ENCODE results near the gene CHST12. TPM values are rescaled to one million over a fixed set of nuclear protein-coding genes. Genes with fewer than 3 reads are reported as not detected.

CHST12 gene
- total RNA-seq, 1 donor from 2014 or later, result 27.3 TPM

DNA sequence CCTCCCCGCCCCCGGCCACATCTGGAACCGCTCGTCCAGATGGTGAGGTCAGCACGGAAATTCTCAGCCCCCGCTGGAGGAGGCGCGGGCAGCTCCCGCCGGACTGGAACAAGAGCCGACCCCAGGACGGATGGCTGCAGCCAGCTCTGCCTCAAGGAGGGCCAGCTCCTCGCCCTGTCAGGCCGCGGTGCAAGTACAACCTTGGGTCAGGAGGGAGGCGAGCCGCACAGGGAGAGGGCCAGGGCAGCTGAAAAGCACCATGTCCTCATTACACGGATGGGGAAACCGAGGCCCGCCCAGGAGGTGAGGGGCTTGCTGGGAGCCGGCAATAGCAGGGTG is 76.6 kb downstream of the CHST12 start:
- no peak overlapping the region for H3K4me3 Mint-ChIP-seq (ENCODE audit: unreplicated experiment)
- peaks cover 7% of the 10 kb centered on the region for H3K9me3 Mint-ChIP-seq (ENCODE audit: unreplicated experiment)
- no peak for TF ChIP-seq CTCF (IDR thresholded peaks at IDR 0.05; ENCODE audit: partially characterized antibody, unreplicated experiment)
- no peaks in the 10 kb centered on the region for H3K36me3 Mint-ChIP-seq (ENCODE audit: unreplicated experiment)
- H3K27ac Mint-ChIP-seq (ENCODE audit: unreplicated experiment), result no peak overlapping the region
- peaks cover 4% of the 10 kb centered on the region for H3K4me1 Mint-ChIP-seq (ENCODE audit: low read depth, unreplicated experiment)
- peaks cover 11% of the 10 kb centered on the region for H3K27me3 Mint-ChIP-seq (ENCODE audit: unreplicated experiment)
- DNase-seq, result no peak

DNA sequence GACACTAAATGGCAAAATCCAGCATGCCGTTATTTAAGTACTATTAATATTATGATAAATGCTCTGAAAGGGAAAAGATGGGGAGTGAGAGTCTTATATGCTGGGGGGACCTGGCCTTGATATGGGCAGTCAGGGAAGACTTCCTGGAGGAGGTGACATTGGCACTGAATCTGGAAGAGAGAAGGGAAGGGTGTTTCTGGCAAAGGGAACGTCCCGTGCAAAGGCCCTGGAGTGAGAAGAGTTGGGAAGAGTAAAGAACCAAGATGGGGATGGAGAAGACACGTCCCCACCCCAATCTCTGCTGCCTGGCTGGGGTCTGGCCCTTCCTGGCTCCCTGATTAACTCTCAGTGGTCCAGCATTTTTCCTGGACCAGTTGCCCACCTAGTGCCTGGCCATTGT is 77.8 kb downstream of the CHST12 start:
- no peak for DNase-seq
- H3K36me3 Mint-ChIP-seq (ENCODE audit: unreplicated experiment), result no peaks in the 10 kb centered on the region
- peaks cover 4% of the 10 kb centered on the region for H3K4me1 Mint-ChIP-seq (ENCODE audit: low read depth, unreplicated experiment)
- no peak overlapping the region for H3K27ac Mint-ChIP-seq (ENCODE audit: unreplicated experiment)
- no peak for TF ChIP-seq CTCF (IDR thresholded peaks at IDR 0.05; ENCODE audit: partially characterized antibody, unreplicated experiment)
- H3K9me3 Mint-ChIP-seq (ENCODE audit: unreplicated experiment), result peaks cover 7% of the 10 kb centered on the region
- peaks cover 12% of the 10 kb centered on the region for H3K27me3 Mint-ChIP-seq (ENCODE audit: unreplicated experiment)
- H3K4me3 Mint-ChIP-seq (ENCODE audit: unreplicated experiment), result no peak overlapping the region

DNA sequence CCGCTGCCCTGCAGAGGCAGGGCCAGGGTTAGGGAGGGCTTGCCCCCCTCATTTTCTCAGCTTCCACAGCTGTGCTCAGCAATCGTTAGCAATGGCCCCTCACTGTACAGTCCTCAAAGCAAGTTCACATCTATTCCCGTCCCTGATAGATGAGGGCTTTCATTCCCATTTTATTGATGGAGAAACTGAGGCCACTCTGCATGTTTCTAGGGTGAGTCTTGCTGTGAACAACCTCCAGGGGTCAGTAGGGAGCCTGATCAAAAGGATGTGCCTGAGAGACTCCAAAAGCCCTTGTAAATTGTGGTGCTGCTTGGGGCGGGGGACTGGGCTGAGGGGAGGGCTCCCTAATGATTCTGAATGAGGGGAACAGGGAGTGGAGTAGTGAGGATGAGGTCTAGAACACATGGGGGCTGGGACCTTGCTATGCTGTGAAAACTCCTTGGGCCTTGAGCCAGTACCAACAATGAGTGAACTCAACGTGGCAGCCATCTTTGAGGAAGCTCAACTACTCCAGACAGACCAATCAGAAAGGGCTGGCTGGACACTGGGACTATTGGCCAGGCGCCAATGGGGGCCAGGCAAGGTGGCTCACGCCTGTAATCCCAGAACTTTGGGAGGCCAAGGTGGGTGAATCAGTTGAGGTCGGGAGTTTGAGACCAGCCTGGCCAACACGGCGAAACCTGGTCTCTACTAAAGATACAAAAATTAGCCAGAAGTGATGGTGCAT is 79.5 kb downstream of the CHST12 start:
- no peak overlapping the region for H3K4me3 Mint-ChIP-seq (ENCODE audit: unreplicated experiment)
- peaks cover 13% of the 10 kb centered on the region for H3K27me3 Mint-ChIP-seq (ENCODE audit: unreplicated experiment)
- peaks cover 7% of the 10 kb centered on the region for H3K9me3 Mint-ChIP-seq (ENCODE audit: unreplicated experiment)
- H3K27ac Mint-ChIP-seq (ENCODE audit: unreplicated experiment), result peak overlapping the region; percentile 70
- no peak for DNase-seq
- no peak for TF ChIP-seq CTCF (IDR thresholded peaks at IDR 0.05; ENCODE audit: partially characterized antibody, unreplicated experiment)
- peaks cover 2% of the 10 kb centered on the region for H3K4me1 Mint-ChIP-seq (ENCODE audit: low read depth, unreplicated experiment)
- no peaks in the 10 kb centered on the region for H3K36me3 Mint-ChIP-seq (ENCODE audit: unreplicated experiment)

GRCh38 chr7:2483494-2483893 is 80.1 kb downstream of the CHST12 start:
- Mint-ChIP-seq H3K27ac (ENCODE audit: unreplicated experiment) (peak overlapping the region; percentile 70), H3K9me3 (ENCODE audit: unreplicated experiment) (peaks cover 7% of the 10 kb centered on the region), H3K27me3 (ENCODE audit: unreplicated experiment) (peaks cover 13% of the 10 kb centered on the region), H3K36me3 (ENCODE audit: unreplicated experiment) (no peaks in the 10 kb centered on the region), H3K4me3 (ENCODE audit: unreplicated experiment) (no peak overlapping the region), H3K4me1 (ENCODE audit: low read depth, unreplicated experiment) (peaks cover 5% of the 10 kb centered on the region)
- no peak for DNase-seq
- no peak for TF ChIP-seq CTCF (IDR thresholded peaks at IDR 0.05; ENCODE audit: partially characterized antibody, unreplicated experiment)

DNA sequence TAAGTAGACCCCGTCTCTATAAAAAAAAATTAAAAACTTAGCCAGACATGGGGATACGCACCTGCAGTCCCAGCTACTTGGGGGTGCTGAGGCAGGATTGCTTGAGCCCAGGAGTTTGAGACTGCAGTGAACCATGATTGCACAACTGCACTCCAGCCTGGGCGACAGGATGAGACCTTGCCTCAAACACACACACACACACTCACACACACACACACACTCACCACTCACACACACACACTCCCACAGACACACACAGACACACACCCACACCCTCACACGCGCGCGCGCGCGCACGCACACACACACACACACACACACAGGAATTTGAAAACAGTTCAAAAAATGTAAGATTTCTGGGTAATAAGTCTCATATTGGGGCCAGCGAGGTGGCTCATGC is 81.5 kb downstream of the CHST12 start:
- no peaks in the 10 kb centered on the region for H3K36me3 Mint-ChIP-seq (ENCODE audit: unreplicated experiment)
- H3K27me3 Mint-ChIP-seq (ENCODE audit: unreplicated experiment), result peaks cover 13% of the 10 kb centered on the region
- H3K4me1 Mint-ChIP-seq (ENCODE audit: low read depth, unreplicated experiment), result peaks cover 6% of the 10 kb centered on the region
- DNase-seq, result no peak
- no peak overlapping the region for H3K4me3 Mint-ChIP-seq (ENCODE audit: unreplicated experiment)
- peak overlapping the region; percentile 2 for H3K27ac Mint-ChIP-seq (ENCODE audit: unreplicated experiment)
- TF ChIP-seq CTCF (IDR thresholded peaks at IDR 0.05; ENCODE audit: partially characterized antibody, unreplicated experiment), result no peak
- H3K9me3 Mint-ChIP-seq (ENCODE audit: unreplicated experiment), result peaks cover 7% of the 10 kb centered on the region

Measured in glutamatergic neuron (in vitro differentiated cells).